H1 (cell line): ENCODE measurements around the gene RFC1. TPM values are rescaled to one million over a fixed set of nuclear protein-coding genes. Genes with fewer than 3 reads are reported as not detected.

Source experiments
- CTCF ChIA-PET: fragments of 300-600 bp; sonication (Branson Sonifier 250); formaldehyde crosslinking; loops from one replicate; lab custom pipeline; 2021; ENCODE audit not compliant: partially characterized antibody; lab: Charles Lee
- POLR2A ChIA-PET: fragments of 300-600 bp; sonication (Branson Sonifier 250); formaldehyde crosslinking; loops from one replicate; lab custom pipeline; 2021; ENCODE audit warnings: inconsistent platforms; ENCODE audit not compliant: partially characterized antibody; lab: Charles Lee
- DNase-seq, 2 experiments: peaks; one replicate each; pipeline versions ENCODE4 v3.0.0 to v3.0.0-alpha.2; 2010 to 2022; ENCODE audit warnings: low spot score in 2 of 2, low read depth in 1 of 2, mixed read lengths in 1 of 2
- FAIRE-seq: peaks from 2 replicates; lab custom pipeline; 2011; peaks lifted over from hg19 to GRCh38; lab: Jason Lieb, UNC
- H2AFZ ChIP-seq: 2 replicates; pipeline ENCODE4 v1.8.1; 2012; ENCODE audit warnings: low read length, inconsistent platforms
- H2AK5ac ChIP-seq: 2 replicates; pipeline ENCODE4 v1.6.1; 2013; ENCODE audit warnings: low read depth, low read length
- H2BK120ac ChIP-seq: replicated peaks from 2 replicates; pipeline ENCODE3; 2013; ENCODE audit warnings: low read depth, low read length, inconsistent platforms
- H2BK12ac ChIP-seq: 2 replicates; pipeline ENCODE4 v1.6.1; 2013; ENCODE audit warnings: low read depth, low read length
- H2BK15ac ChIP-seq: 2 replicates; pipeline ENCODE4 v1.6.1; 2013; ENCODE audit warnings: low read length
- H2BK20ac ChIP-seq: 2 replicates; pipeline ENCODE4 v1.6.1; 2013; ENCODE audit warnings: low read length
- H2BK5ac ChIP-seq: 2 replicates; pipeline ENCODE4 v1.6.1; 2013; ENCODE audit warnings: low read depth, low read length
- H3K14ac ChIP-seq: 2 replicates; pipeline ENCODE4 v1.6.1; 2013; ENCODE audit warnings: inconsistent platforms; ENCODE audit not compliant: insufficient read length
- H3K18ac ChIP-seq: 2 replicates; pipeline ENCODE4 v1.6.1; 2013; ENCODE audit warnings: low read length; ENCODE audit errors: extremely low read depth
- H3K23ac ChIP-seq: 2 replicates; pipeline ENCODE4 v1.6.1; 2013; ENCODE audit warnings: inconsistent platforms; ENCODE audit not compliant: insufficient read length
- H3K23me2 ChIP-seq: 2 replicates; pipeline ENCODE4 v1.6.1; 2013; ENCODE audit warnings: low read depth, low read length
- H3K27ac ChIP-seq: 2 replicates; pipeline ENCODE4 v1.6.1; 2011; ENCODE audit warnings: low read depth, low read length, inconsistent platforms
- H3K27me3 ChIP-seq, 4 experiments: replicated peaks in 1 of 4; 1 replicate in 1 of 4; 2 replicates in 3 of 4; pipeline versions ENCODE4 v1.6.1 to v1.8.1; 2011 to 2013; ENCODE audit warnings: low read length in 3 of 4, mild to moderate bottlenecking in 3 of 4, inconsistent platforms in 2 of 4, mixed read lengths in 2 of 4, moderate library complexity in 1 of 4; ENCODE audit not compliant: control insufficient read depth in 3 of 4, insufficient read depth in 3 of 4; ENCODE audit errors: extremely low read depth in 1 of 4
- H3K36me3 ChIP-seq, 4 experiments: 2 replicates each; pipeline versions ENCODE4 v1.6.1 to v1.8.1; 2011 to 2013; ENCODE audit warnings: mild to moderate bottlenecking in 4 of 4, low read length in 3 of 4, moderate library complexity in 2 of 4, control low read depth in 1 of 4, inconsistent platforms in 1 of 4; ENCODE audit not compliant: insufficient read depth in 4 of 4, control insufficient read depth in 2 of 4
- H3K4ac ChIP-seq: replicated peaks from 2 replicates; pipeline ENCODE3; 2013; ENCODE audit warnings: low read length, low read depth, mixed read lengths, inconsistent platforms; ENCODE audit not compliant: insufficient read length
- H3K4me1 ChIP-seq, 4 experiments: replicated peaks in 1 of 4; 1 replicate in 1 of 4; 2 replicates in 3 of 4; pipeline versions ENCODE4 v1.6.1 to v1.8.1; 2011 to 2013; ENCODE audit warnings: low read length in 3 of 4, inconsistent platforms in 2 of 4, mixed read lengths in 1 of 4; ENCODE audit not compliant: insufficient read depth in 4 of 4, control insufficient read depth in 3 of 4
- H3K4me2 ChIP-seq, 2 experiments: 2 replicates each; pipeline versions ENCODE4 v1.6.1 to v1.8.1; 2011 to 2013; ENCODE audit warnings: low read depth in 2 of 2, low read length in 2 of 2, control low read depth in 1 of 2, inconsistent platforms in 1 of 2, mild to moderate bottlenecking in 1 of 2; ENCODE audit not compliant: insufficient read depth in 1 of 2
- H3K4me3 ChIP-seq, 4 experiments: fragments of 200-600, 300-600 bp in 1 of 4; sonication (generic), shearing (Covaris generic), sonication (Bioruptor Twin) in 1 of 4; 2 replicates each; pipeline versions ENCODE4 v1.5.1 to v1.8.1; 2011 to 2016; ENCODE audit warnings: low read length in 4 of 4, low read depth in 3 of 4, control low read depth in 2 of 4, inconsistent platforms in 2 of 4, mild to moderate bottlenecking in 2 of 4, mixed read lengths in 1 of 4, moderate library complexity in 1 of 4; ENCODE audit not compliant: insufficient read depth in 2 of 4; ENCODE audit errors: extremely low read depth in 1 of 4
- H3K56ac ChIP-seq: replicated peaks from 2 replicates; pipeline ENCODE3; 2013; ENCODE audit warnings: low read depth, mild to moderate bottlenecking, mixed read lengths, low read length, inconsistent platforms; ENCODE audit not compliant: insufficient read length
- H3K79me1 ChIP-seq: 2 replicates; pipeline ENCODE4 v1.6.1; 2013; ENCODE audit warnings: low read depth, low read length, control low read depth
- H3K79me2 ChIP-seq, 2 experiments: 2 replicates each; pipeline versions ENCODE4 v1.6.1 to v1.8.1; 2012 to 2013; ENCODE audit warnings: low read length in 2 of 2, mild to moderate bottlenecking in 2 of 2, inconsistent platforms in 1 of 2; ENCODE audit not compliant: insufficient read depth in 2 of 2, control insufficient read depth in 1 of 2
- H3K9ac ChIP-seq, 4 experiments: replicated peaks in 1 of 4; 1 replicate in 1 of 4; 2 replicates in 3 of 4; pipeline versions ENCODE4 v1.6.1 to v1.8.1; 2011 to 2013; ENCODE audit warnings: low read depth in 3 of 4, low read length in 3 of 4, control low read depth in 2 of 4, mild to moderate bottlenecking in 2 of 4, moderate library complexity in 2 of 4, inconsistent platforms in 1 of 4; ENCODE audit errors: extremely low read depth in 1 of 4
- H3K9me3 ChIP-seq, 2 experiments: 2 replicates each; pipeline versions ENCODE4 v1.6.1 to v1.8.1; 2012 to 2013; ENCODE audit warnings: mild to moderate bottlenecking in 2 of 2, moderate library complexity in 2 of 2, control low read depth in 1 of 2, inconsistent platforms in 1 of 2, low read depth in 1 of 2, low read length in 1 of 2, mixed read lengths in 1 of 2; ENCODE audit not compliant: insufficient read depth in 2 of 2
- H4K20me1 ChIP-seq, 2 experiments: replicated peaks in 1 of 2; 2 replicates each; pipeline versions ENCODE3 to v1.8.1; 2011 to 2013; ENCODE audit warnings: inconsistent platforms in 2 of 2, low read length in 2 of 2, mild to moderate bottlenecking in 1 of 2; ENCODE audit not compliant: insufficient read depth in 2 of 2, control insufficient read depth in 1 of 2
- H4K5ac ChIP-seq: 2 replicates; pipeline ENCODE4 v1.6.1; 2013; ENCODE audit warnings: low read length, low read depth, mixed read lengths, inconsistent platforms; ENCODE audit not compliant: insufficient read length
- H4K8ac ChIP-seq: 2 replicates; pipeline ENCODE4 v1.8.0; 2013; ENCODE audit warnings: mild to moderate bottlenecking, moderate library complexity, low read length, inconsistent platforms; ENCODE audit not compliant: insufficient read depth; ENCODE audit errors: extremely low read depth
- H4K91ac ChIP-seq: replicated peaks from 2 replicates; pipeline ENCODE3; 2013; ENCODE audit warnings: low read length, mixed read lengths, inconsistent platforms; ENCODE audit not compliant: insufficient read length
- CHD2 ChIP-seq: IDR thresholded peaks from 2 replicates; pipeline ENCODE4 v1.6.1; 2012; ENCODE audit warnings: low read length, improper control_type of control experiment
- EZH2 ChIP-seq: fragments of 200-600 bp; sonication (generic); IDR thresholded peaks from 2 replicates; pipeline ENCODE4 v1.7.1; 2012; ENCODE audit warnings: low read depth, mild to moderate bottlenecking, moderate library complexity, low read length, inconsistent platforms; ENCODE audit not compliant: severe bottlenecking
- HDAC6 ChIP-seq: IDR thresholded peaks from one replicate; pipeline ENCODE4 v1.7.1; 2012; ENCODE audit warnings: low read depth, mild to moderate bottlenecking, inconsistent platforms, low read length, moderate library complexity
- RFX5 ChIP-seq: IDR thresholded peaks from 2 replicates; pipeline ENCODE4 v1.6.1; 2011; ENCODE audit warnings: low read depth, low read length, improper control_type of control experiment, borderline replicate concordance
- SAP30 ChIP-seq: fragments of 300-600 bp; sonication (generic); IDR thresholded peaks from 2 replicates; pipeline ENCODE4 v1.7.1; 2012; ENCODE audit warnings: low read length, moderate library complexity, mild to moderate bottlenecking, inconsistent platforms; ENCODE audit not compliant: insufficient read depth, insufficient replicate concordance
- SIRT6 ChIP-seq: IDR thresholded peaks from one replicate; pipeline ENCODE4 v1.7.1; 2012; ENCODE audit warnings: low read length, inconsistent platforms
- TAF1 ChIP-seq: IDR thresholded peaks from 2 replicates; pipeline ENCODE4 v1.6.1; 2011; ENCODE audit warnings: mild to moderate bottlenecking, low read depth, low read length
- TEAD4 ChIP-seq: IDR thresholded peaks from 2 replicates; pipeline ENCODE4 v1.6.1; 2012; ENCODE audit warnings: low read depth, low read length, inconsistent platforms, mixed read lengths
- WGBS, 2 experiments: shearing (Covaris generic) in 1 of 2; methylation state at CpG; one replicate each; pipeline versions ENCODE4 v1.1.6 to v1.1.7; 2013 to 2015; ENCODE audit warnings: low lambda C conversion rate in 2 of 2, mixed read lengths in 2 of 2, inconsistent platforms in 1 of 2, low coverage in 1 of 2, missing lambda C conversion rate in 1 of 2; ENCODE audit not compliant: insufficient replicate concordance in 2 of 2, insufficient coverage in 1 of 2, insufficient read length in 1 of 2; ENCODE audit errors: extremely low coverage in 1 of 2, missing lambda C conversion rate in 1 of 2; 5-methylcytosine and 5-hydroxymethylcytosine counted together
- polyA plus RNA-seq, 7 experiments: library from polyadenylated mRNA; depleted of rRNA in 3 of 7; stranded (reverse) in 5 of 7; unstranded in 2 of 7; fragments of >200 nt in 5 of 7; fragments of 200-250 nt in 2 of 7; gene quantifications; 1 replicate in 5 of 7; 2 replicates in 1 of 7; 4 replicates in 1 of 7; pipeline versions ENCODE4 v1.2.1 to v1.2.3, GENCODE V29; 2011 to 2013; ENCODE audit warnings: missing spikeins in 2 of 7, mixed read lengths in 2 of 7
- total RNA-seq: library from RNA; stranded (reverse); fragmentation: NEBNext Ultra II Directional; extraction: Animal tissue kit (Norgen Biotek cat#: 25700); gene quantifications from 2 replicates; pipeline ENCODE4 v1.2.1, GENCODE V29; 2021
- TF ChIP-seq, protein P1 (sequence below): IDR thresholded peaks from 2 replicates; pipeline ENCODE4 v1.6.1; 2012; ENCODE audit warnings: low read length, inconsistent platforms

The RFC1 gene
- total and polyA plus RNA-seq, 2 of the 8 experiments (the other 6 are each of a cell fraction or from before 2014, with no cell fraction given) = 16.0 to 83.8 TPM

GRCh38 chr4:39369301-39369700 lies 3.1 kb upstream of the RFC1 start:
- ChIA-PET CTCF (no interaction called here), POLR2A (no interaction called here)
- H2AK5ac ChIP-seq = no peak overlapping the region
- no peak overlapping the region for H2BK5ac ChIP-seq
- no peak overlapping the region for H2BK12ac ChIP-seq
- no peak overlapping the region for H2BK20ac ChIP-seq
- WGBS, 2 experiments = 69% methylated on average over 4 of the region's 4 CpGs; no CpG with 5 or more reads in 1 of the 2 experiments
- H3K27ac ChIP-seq = no peak overlapping the region
- H3K27me3 ChIP-seq = peaks cover 0 to 12% (median 6%) of the 10 kb centered on the region in 4 experiments; a peak in 5 of 7 replicates
- H3K56ac ChIP-seq = no peak overlapping the region
- 0 out of 2 replicates have a peak, but pooled peaks cover 3% of the 10 kb centered on the region for H3K23me2 ChIP-seq
- H3K4ac ChIP-seq = no peak overlapping the region
- DNase-seq = no peak
- H3K79me1 ChIP-seq = no peaks in the 10 kb centered on the region
- no peak overlapping the region for H3K14ac ChIP-seq
- H3K4me1 ChIP-seq = peaks cover 0 to 4% (median 0%) of the 10 kb centered on the region in 4 experiments; a peak in 1 of 7 replicates
- H2AFZ ChIP-seq = no peak overlapping the region
- H4K8ac ChIP-seq = no peak overlapping the region
- H4K91ac ChIP-seq = no peak overlapping the region
- no peak overlapping the region for H3K4me2 ChIP-seq
- no peak for FAIRE-seq
- H4K5ac ChIP-seq = no peak overlapping the region
- TF ChIP-seq EZH2 (no peak), HDAC6 (no peak), SAP30 (no peak), TAF1 (no peak), CHD2 (no peak), TEAD4 (no peak), RFX5 (no peak), SIRT6 (no peak)
- TF ChIP-seq, protein P1, sequence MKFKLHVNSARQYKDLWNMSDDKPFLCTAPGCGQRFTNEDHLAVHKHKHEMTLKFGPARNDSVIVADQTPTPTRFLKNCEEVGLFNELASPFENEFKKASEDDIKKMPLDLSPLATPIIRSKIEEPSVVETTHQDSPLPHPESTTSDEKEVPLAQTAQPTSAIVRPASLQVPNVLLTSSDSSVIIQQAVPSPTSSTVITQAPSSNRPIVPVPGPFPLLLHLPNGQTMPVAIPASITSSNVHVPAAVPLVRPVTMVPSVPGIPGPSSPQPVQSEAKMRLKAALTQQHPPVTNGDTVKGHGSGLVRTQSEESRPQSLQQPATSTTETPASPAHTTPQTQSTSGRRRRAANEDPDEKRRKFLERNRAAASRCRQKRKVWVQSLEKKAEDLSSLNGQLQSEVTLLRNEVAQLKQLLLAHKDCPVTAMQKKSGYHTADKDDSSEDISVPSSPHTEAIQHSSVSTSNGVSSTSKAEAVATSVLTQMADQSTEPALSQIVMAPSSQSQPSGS = no peak
- H2BK120ac ChIP-seq = no peak overlapping the region
- H3K18ac ChIP-seq = no peak overlapping the region
- H3K9me3 ChIP-seq = peaks cover 6 to 12% of the 10 kb centered on the region in 2 experiments; a peak in 2 of 4 replicates
- H3K23ac ChIP-seq = no peak overlapping the region
- no peak overlapping the region for H2BK15ac ChIP-seq
- peaks cover 0 to 3% of the 10 kb centered on the region in 2 experiments for H4K20me1 ChIP-seq
- H3K79me2 ChIP-seq = peaks cover 7 to 16% of the 10 kb centered on the region in 2 experiments
- no peak overlapping the region for H3K9ac ChIP-seq
- H3K4me3 ChIP-seq = no peak overlapping the region
- H3K36me3 ChIP-seq = no peaks in the 10 kb centered on the region
